Keratinocyte (primary cell): ENCODE results near the gene SPATA9.

Source experiments
- CTCF ChIP-seq, 3 experiments: IDR thresholded peaks in 1 of 3; conservative IDR thresholded peaks in 1 of 3; optimal IDR thresholded peaks in 1 of 3; 2 replicates in 2 of 3; 3 replicates in 1 of 3; pipeline versions ENCODE3 to v1.5.1; 2011; ENCODE audit warnings: low read length in 3 of 3, mild to moderate bottlenecking in 3 of 3, moderate library complexity in 2 of 3, control low read depth in 1 of 3, inconsistent platforms in 1 of 3; ENCODE audit not compliant: insufficient read depth in 2 of 3; ENCODE audit errors: extremely low read depth in 1 of 3
- EZH2 ChIP-seq: IDR thresholded peaks from one replicate; pipeline ENCODE4 v1.6.1; 2012; ENCODE audit warnings: inconsistent platforms, mild to moderate bottlenecking, low read length, moderate library complexity

DNA sequence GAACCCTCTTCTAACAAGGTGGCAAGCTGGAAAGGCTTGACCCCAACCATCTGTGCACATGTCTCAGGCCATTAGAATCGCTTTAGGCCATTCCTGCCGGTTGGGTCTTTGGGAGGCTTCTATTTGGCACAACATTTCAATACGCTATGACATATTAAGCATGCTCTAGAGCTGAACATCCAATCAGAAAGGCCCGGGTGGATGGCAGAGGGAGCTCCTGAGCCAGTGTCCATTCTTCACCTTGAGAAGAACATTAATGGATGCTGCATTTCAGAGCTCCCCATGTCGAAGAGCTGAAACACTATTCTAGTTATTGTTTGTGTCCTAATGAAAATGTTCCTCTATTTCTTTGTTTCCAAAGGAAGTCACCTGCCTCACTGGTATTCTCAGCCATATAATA lies 12.8 kb downstream of the SPATA9 start:
- TF ChIP-seq CTCF (optimal IDR thresholded peaks at IDR 0.05 in 1 of 3, IDR thresholded peaks at IDR 0.05 in 1 of 3, conservative IDR thresholded peaks at IDR 0.05 in 1 of 3; ENCODE audit: extremely low read depth in 1 of 3, insufficient read depth in 2 of 3, low read length in 3 of 3) (no peak), EZH2 (no peak)
